ENCODE data around the gene ST6GALNAC6.

DNA sequence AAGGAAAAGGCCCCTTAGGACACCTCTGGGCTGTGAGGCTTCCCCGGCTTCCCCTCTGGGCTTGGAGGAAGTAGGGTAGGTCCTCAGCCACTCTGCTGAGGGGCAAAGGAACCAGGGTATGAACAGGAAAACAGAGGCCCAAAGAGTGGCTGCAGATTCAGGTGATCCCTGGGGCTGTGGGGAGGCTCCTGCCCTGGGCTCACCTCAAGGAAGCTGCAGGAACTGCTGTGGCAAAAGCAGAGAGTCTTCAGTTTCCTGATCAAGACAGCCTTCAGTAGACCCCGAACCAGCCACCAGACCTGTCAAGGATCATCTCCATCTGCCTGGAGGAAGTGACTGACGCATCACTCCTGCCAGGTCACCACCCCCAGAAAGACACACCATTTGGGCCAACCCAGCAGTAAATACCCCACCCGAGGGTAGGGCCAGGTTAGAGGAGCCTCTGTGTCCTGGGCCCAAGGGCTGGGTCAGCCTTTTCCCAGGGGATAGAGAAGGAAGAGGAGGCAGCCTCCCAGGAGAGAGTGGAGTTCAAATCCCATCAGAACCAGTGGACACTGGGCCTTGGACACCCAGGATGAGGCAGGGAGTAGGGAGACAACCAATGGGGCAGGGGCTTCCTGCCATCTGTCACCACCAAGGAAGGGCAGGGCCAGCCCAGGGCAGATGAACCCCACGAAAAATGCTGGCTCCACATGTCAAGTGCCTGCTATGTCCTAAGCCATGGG is 5.8 kb upstream of the ST6GALNAC6 start:
- TF ChIP-seq POLR2A (IDR thresholded peaks at IDR 0.05), result no peak
- TF ChIP-seq, protein P1, sequence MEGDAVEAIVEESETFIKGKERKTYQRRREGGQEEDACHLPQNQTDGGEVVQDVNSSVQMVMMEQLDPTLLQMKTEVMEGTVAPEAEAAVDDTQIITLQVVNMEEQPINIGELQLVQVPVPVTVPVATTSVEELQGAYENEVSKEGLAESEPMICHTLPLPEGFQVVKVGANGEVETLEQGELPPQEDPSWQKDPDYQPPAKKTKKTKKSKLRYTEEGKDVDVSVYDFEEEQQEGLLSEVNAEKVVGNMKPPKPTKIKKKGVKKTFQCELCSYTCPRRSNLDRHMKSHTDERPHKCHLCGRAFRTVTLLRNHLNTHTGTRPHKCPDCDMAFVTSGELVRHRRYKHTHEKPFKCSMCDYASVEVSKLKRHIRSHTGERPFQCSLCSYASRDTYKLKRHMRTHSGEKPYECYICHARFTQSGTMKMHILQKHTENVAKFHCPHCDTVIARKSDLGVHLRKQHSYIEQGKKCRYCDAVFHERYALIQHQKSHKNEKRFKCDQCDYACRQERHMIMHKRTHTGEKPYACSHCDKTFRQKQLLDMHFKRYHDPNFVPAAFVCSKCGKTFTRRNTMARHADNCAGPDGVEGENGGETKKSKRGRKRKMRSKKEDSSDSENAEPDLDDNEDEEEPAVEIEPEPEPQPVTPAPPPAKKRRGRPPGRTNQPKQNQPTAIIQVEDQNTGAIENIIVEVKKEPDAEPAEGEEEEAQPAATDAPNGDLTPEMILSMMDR (IDR thresholded peaks at IDR 0.05), result no peak
